OCI-LY3 (cell line): ENCODE results near the gene ATP1A1.

ENCODE experiments used
- H2AFZ ChIP-seq: fragments of 200-600, 300-600 bp; shearing (Covaris generic); 2 replicates; pipeline ENCODE4 v1.6.0; 2014; ENCODE audit warnings: antibody characterized with exemption, low read depth, low read length
- H3K27ac ChIP-seq: fragments of 200-600, 300-600 bp; sonication (generic); 2 replicates; pipeline ENCODE4 v1.5.1; 2014; ENCODE audit warnings: mild to moderate bottlenecking, low read length, moderate library complexity, mixed read lengths
- H3K27me3 ChIP-seq: fragments of 200-600, 300-600 bp; sonication (generic); 2 replicates; pipeline ENCODE4 v1.6.1; 2014; ENCODE audit warnings: low read depth, low read length, mixed read lengths
- H3K36me3 ChIP-seq: fragments of 200-600, 300-600 bp; sonication (generic); replicated peaks from 2 replicates; pipeline ENCODE3; 2014; ENCODE audit warnings: low read depth, low read length, mixed read lengths
- H3K4me1 ChIP-seq: fragments of 300-600, 200-600 bp; sonication (generic); 2 replicates; pipeline ENCODE4 v1.6.1; 2014; ENCODE audit warnings: low read length, mixed read lengths
- H3K4me2 ChIP-seq: fragments of 200-600, 300-600 bp; sonication (generic); 2 replicates; pipeline ENCODE4 v1.6.1; 2014; ENCODE audit warnings: low read length, mixed read lengths
- H3K4me3 ChIP-seq: fragments of 300-600, 200-600 bp; sonication (generic); 2 replicates; pipeline ENCODE4 v1.5.1; 2014; ENCODE audit warnings: antibody characterized with exemption, mild to moderate bottlenecking, low read length, moderate library complexity
- H3K79me2 ChIP-seq: fragments of 300-600, 200-600 bp; shearing (Covaris generic); 2 replicates; pipeline ENCODE4 v1.6.1; 2014; ENCODE audit warnings: mild to moderate bottlenecking, low read length, mixed read lengths
- H3K9ac ChIP-seq: fragments of 300-600, 200-600 bp; shearing (Covaris generic); 2 replicates; pipeline ENCODE4 v1.6.0; 2014; ENCODE audit warnings: mild to moderate bottlenecking, low read length, moderate library complexity
- H3K9me3 ChIP-seq: fragments of 200-600, 300-600 bp; shearing (Covaris generic); 2 replicates; pipeline ENCODE4 v1.6.1; 2014; ENCODE audit warnings: low read length, mixed read lengths; ENCODE audit not compliant: insufficient read depth
- H4K20me1 ChIP-seq: fragments of 200-600, 300-600 bp; sonication (generic); 2 replicates; pipeline ENCODE4 v1.6.1; 2016; ENCODE audit warnings: low read length, mixed read lengths; ENCODE audit not compliant: insufficient read depth
- CTCF ChIP-seq: fragments of 200-600, 300-600 bp; sonication (generic); IDR thresholded peaks from 2 replicates; pipeline ENCODE4 v1.5.1; 2014; ENCODE audit warnings: antibody characterized with exemption, low read length, low read depth
- EZH2phosphoT487 ChIP-seq: fragments of 200-600 bp; shearing (Covaris generic); IDR thresholded peaks from 2 replicates; pipeline ENCODE4 v1.6.1; 2018; ENCODE audit warnings: antibody characterized with exemption, mixed run types, low read depth

Gene ATP1A1

GRCh38 chr1:116415200-116415698 is 42.2 kb downstream of the ATP1A1 start:
- peaks cover 12% of the 10 kb centered on the region for H3K4me1 ChIP-seq
- H3K79me2 ChIP-seq: peaks cover 11% of the 10 kb centered on the region
- H2AFZ ChIP-seq: no peak overlapping the region
- no peak overlapping the region for H3K27ac ChIP-seq
- no peak overlapping the region for H3K9ac ChIP-seq
- no peaks in the 10 kb centered on the region for H4K20me1 ChIP-seq
- no peak for TF ChIP-seq CTCF
- no peaks in the 10 kb centered on the region for H3K36me3 ChIP-seq
- H3K4me3 ChIP-seq: no peak overlapping the region
- no peaks in the 10 kb centered on the region for H3K9me3 ChIP-seq
- no peaks in the 10 kb centered on the region for H3K27me3 ChIP-seq
- no peak overlapping the region for H3K4me2 ChIP-seq

GRCh38 chr1:116415699-116416533 is 42.9 kb downstream of the ATP1A1 start:
- H3K9me3 ChIP-seq: no peaks in the 10 kb centered on the region
- peaks cover 11% of the 10 kb centered on the region for H3K79me2 ChIP-seq
- H3K9ac ChIP-seq: no peak overlapping the region
- H3K27me3 ChIP-seq: no peaks in the 10 kb centered on the region
- H3K36me3 ChIP-seq: no peaks in the 10 kb centered on the region
- H4K20me1 ChIP-seq: no peaks in the 10 kb centered on the region
- H2AFZ ChIP-seq: no peak overlapping the region
- H3K4me2 ChIP-seq: no peak overlapping the region
- H3K4me1 ChIP-seq: peaks cover 12% of the 10 kb centered on the region
- TF ChIP-seq EZH2phosphoT487 (no peak), CTCF (no peak)
- H3K4me3 ChIP-seq: no peak overlapping the region
- no peak overlapping the region for H3K27ac ChIP-seq

GRCh38 chr1:116416854-116417513 is 43.9 kb downstream of the ATP1A1 start:
- Histone ChIP-seq H3K4me1 (peaks cover 12% of the 10 kb centered on the region), H4K20me1 (no peaks in the 10 kb centered on the region), H3K4me2 (peak overlapping the region; percentile 100), H2AFZ (no peak overlapping the region), H3K27ac (no peak overlapping the region), H3K9me3 (no peaks in the 10 kb centered on the region), H3K9ac (no peak overlapping the region; the same call in 1 of the 2 replicates), H3K36me3 (no peaks in the 10 kb centered on the region), H3K79me2 (peaks cover 11% of the 10 kb centered on the region), H3K27me3 (no peaks in the 10 kb centered on the region), H3K4me3 (peak overlapping the region; percentile 97)
- TF ChIP-seq EZH2phosphoT487: no peak
- no peak for TF ChIP-seq CTCF

- Histone ChIP-seq H3K36me3 (no peaks in the 10 kb centered on the region), H3K4me1 (peaks cover 12% of the 10 kb centered on the region), H3K79me2 (peaks cover 11% of the 10 kb centered on the region), H2AFZ (peak overlapping the region; percentile 86; the same call in 1 of the 2 replicates), H3K27me3 (no peaks in the 10 kb centered on the region), H3K4me2 (peak overlapping the region; percentile 100), H3K4me3 (peak overlapping the region; percentile 97), H3K9me3 (no peaks in the 10 kb centered on the region), H3K27ac (no peak overlapping the region), H4K20me1 (no peaks in the 10 kb centered on the region), H3K9ac (peak overlapping the region; percentile 96)
- TF ChIP-seq EZH2phosphoT487 (no peak), CTCF (no peak)
Observed at GRCh38 chr1:116417678-116418077, 44.6 kb downstream of the ATP1A1 start.
